NK-92 treated with Interleukin-12 subunit alpha and Interleukin-12 subunit beta, amount 100 ng/mL, for 24 hours (cell line): ENCODE measurements around the gene KCNC4.

Experiments
- DNase-seq: peaks from one replicate; lab custom pipeline; 2025; lab: John Stamatoyannopoulos, UW

Gene KCNC4

GRCh38 chr1:110211496-110212168, 1.5 kb downstream of the KCNC4 start:
- no peak for DNase-seq

GRCh38 chr1:110212169-110213142, 2.3 kb downstream of the KCNC4 start:
- no peak for DNase-seq

GRCh38 chr1:110213143-110213540, 3.0 kb downstream of the KCNC4 start:
- DNase-seq = no peak

- DNase-seq = no peak
Observed at GRCh38 chr1:110214454-110215404, 4.6 kb downstream of the KCNC4 start.

- no peak for DNase-seq
Observed at GRCh38 chr1:110215621-110216515, 5.8 kb downstream of the KCNC4 start.

- DNase-seq = no peak
Observed at GRCh38 chr1:110216844-110217444, 6.8 kb downstream of the KCNC4 start.

- DNase-seq = no peak
Observed at GRCh38 chr1:110218137-110218536, 8.0 kb downstream of the KCNC4 start.

GRCh38 chr1:110218739-110219138, 8.6 kb downstream of the KCNC4 start:
- no peak for DNase-seq

GRCh38 chr1:110220324-110220723, 10.2 kb downstream of the KCNC4 start:
- DNase-seq = no peak

- DNase-seq = no peak
Observed at GRCh38 chr1:110221119-110221518, 11.0 kb downstream of the KCNC4 start.

- DNase-seq = no peak
Observed at GRCh38 chr1:110223127-110223526, 13.0 kb downstream of the KCNC4 start.

- no peak for DNase-seq
Observed at GRCh38 chr1:110223581-110223980, 13.5 kb downstream of the KCNC4 start.

GRCh38 chr1:110224240-110224995, 14.3 kb downstream of the KCNC4 start:
- no peak for DNase-seq

- no peak for DNase-seq
Observed at GRCh38 chr1:110225212-110225611, 15.1 kb downstream of the KCNC4 start.

GRCh38 chr1:110225756-110226404, 15.8 kb downstream of the KCNC4 start:
- DNase-seq = no peak

- DNase-seq = no peak
Observed at GRCh38 chr1:110227774-110228173, 17.7 kb downstream of the KCNC4 start.

GRCh38 chr1:110228381-110228780, 18.3 kb downstream of the KCNC4 start:
- DNase-seq = no peak

GRCh38 chr1:110228869-110229268, 18.8 kb downstream of the KCNC4 start:
- DNase-seq = no peak

GRCh38 chr1:110229348-110230001, 19.4 kb downstream of the KCNC4 start:
- DNase-seq = no peak
